Fibroblast of skin of scalp (primary cell): ENCODE data around the gene LFNG.
A peak's percentile ranks its signal among the peaks of the same experiment; 100 is the strongest.
"Not testable (repeated sequence)": the region's sequence is repeated elsewhere in the genome, so short reads cannot be mapped to it uniquely, and the experiment has no call there.

ENCODE experiments used
- DNase-seq: peaks from one replicate; pipeline ENCODE4 v3.0.0-alpha.2; 2013

Gene LFNG

GRCh38 chr7:2545746-2546425 is 26.3 kb downstream of the LFNG start:
- no peak for DNase-seq

GRCh38 chr7:2546776-2547586 is 27.4 kb downstream of the LFNG start:
- no peak for DNase-seq

GRCh38 chr7:2551418-2551817 is 31.8 kb downstream of the LFNG start:
- DNase-seq: no peak

DNA sequence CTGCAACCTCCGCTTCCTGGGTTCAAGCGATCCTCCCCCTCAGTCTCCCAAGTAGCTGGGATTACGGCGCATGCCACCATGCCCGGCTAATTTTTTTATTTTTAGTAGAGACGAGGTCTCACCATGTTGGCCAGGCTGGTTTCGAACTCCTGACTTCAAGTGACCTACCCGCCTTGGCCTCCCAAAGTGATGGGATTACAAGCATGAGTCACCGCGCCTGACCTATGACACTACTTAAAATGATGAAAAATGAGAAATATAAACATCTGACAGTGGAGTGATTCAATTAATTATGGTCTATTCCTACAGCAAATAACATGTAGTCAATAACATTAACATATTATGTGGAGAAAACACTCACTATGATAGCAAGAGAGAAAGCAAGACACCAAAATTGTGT is 33.5 kb downstream of the LFNG start:
- no peak for DNase-seq

GRCh38 chr7:2553831-2554581 is 34.4 kb downstream of the LFNG start:
- DNase-seq: no peak

DNA sequence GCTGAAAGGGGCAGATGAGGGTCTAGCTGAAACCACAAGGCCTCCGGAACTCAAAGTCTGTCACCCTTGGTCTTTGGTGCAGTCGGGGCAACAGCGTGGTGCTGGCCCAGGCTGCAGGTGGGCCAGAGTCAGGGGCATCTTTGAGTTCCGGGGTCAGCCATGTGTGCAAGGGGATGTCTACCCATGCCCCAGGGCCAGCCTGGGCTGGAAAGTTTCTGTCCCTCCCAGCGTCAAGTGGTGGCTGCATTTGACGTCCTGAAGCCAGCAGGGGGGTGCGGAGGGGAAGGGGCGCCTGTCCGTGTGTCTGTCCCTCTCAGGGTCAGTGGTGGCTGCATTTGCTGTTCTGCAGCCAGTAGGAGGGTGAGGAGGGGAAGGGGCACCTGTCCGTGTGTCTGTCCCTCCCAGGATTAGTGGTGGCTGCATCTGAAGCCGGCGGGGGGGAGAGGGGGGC is 35.1 kb downstream of the LFNG start:
- no peak for DNase-seq

- peak; percentile 93 for DNase-seq
Observed at GRCh38 chr7:2555121-2556052, 35.8 kb downstream of the LFNG start, which contains the start of gene BRAT1. BRAT1 (minus strand) TSS chr7:2555524; CDS start chr7:2554431, 1,093 bp downstream.

GRCh38 chr7:2558629-2559282 is 39.2 kb downstream of the LFNG start, which contains the start of gene IQCE:
IQCE (plus strand) TSS chr7:2558979; CDS start chr7:2559182, 203 bp downstream.
- peak; percentile 88 for DNase-seq

DNA sequence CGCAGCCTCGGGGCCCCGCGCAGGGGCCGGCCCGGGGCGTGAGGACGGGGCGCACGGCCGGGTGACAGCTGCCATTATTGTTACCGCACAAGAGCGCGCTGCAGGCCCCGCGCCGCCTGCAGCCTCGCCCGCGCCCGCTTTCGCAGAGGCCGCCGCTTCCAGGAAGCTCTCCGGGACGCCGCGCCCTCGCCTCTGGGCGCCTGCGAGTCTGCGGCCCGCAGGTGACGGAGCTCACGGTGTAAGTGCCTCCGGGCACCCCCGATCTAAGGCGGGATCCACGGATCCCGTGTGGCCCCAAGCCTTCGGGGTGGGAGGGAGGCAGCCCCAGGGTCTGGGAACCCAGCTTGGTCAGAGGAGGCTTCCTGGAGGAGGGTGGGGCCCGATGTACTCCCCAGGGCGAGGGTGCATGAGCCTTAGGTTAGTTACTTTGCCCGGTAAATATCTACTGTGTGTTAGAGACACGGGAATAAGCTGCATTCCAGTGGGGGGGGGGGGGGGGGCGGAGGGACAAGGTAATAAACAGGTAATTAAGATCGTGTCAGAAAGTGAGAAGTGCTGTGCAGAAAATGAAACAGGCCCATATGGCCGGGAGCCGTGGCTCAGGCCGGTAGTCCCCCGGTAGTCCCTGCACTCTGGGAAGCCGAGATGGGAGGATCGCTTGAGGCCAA is 39.8 kb downstream of the LFNG start:
- no peak for DNase-seq

DNA sequence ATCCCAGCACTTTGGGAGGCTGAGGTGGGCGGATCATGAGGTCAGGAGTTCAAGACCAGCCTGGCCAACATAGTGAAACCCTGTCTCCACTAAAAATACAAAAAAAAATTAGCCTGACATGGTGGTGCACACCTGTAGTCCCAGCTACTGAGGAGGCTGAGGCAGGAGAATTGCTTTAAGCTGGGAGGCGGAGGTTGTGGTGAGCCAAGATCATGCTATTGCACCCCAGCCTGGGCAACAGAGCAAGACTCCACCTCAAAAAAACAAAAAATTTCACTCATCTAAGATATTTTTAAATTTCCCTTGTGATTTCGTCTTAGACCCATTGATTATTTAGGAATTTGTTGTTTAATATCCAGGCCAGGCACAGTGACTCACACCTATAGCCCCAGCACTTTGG is 44.4 kb downstream of the LFNG start:
- DNase-seq: not testable (repeated sequence)

DNA sequence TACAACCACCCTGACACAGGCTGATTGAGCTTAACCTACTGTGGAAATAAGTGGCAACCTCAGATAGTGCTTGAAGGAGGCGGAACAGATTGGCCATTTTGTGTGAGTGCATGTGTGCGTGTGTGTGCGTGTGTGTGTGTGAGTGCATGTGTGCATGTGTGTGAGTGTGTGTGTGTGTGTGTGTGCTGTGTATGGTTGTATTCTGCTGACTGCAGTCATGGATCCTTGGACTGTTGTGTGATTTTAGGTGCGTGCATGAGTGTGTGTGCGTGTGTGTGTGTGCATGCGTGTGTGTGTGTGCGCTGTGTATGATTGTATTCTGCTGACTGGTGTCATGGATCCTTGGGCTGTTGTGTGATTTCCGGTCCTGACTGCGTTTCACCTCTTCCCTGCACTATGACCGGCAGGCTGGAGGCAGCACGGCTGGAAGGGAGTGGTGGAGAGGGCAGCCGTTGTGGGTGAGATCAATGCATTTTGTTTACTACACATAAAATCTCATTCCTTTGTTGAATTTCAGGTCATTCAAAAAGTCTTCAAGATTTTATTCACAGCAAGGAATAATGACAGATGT is 45.5 kb downstream of the LFNG start:
- DNase-seq: no peak

DNA sequence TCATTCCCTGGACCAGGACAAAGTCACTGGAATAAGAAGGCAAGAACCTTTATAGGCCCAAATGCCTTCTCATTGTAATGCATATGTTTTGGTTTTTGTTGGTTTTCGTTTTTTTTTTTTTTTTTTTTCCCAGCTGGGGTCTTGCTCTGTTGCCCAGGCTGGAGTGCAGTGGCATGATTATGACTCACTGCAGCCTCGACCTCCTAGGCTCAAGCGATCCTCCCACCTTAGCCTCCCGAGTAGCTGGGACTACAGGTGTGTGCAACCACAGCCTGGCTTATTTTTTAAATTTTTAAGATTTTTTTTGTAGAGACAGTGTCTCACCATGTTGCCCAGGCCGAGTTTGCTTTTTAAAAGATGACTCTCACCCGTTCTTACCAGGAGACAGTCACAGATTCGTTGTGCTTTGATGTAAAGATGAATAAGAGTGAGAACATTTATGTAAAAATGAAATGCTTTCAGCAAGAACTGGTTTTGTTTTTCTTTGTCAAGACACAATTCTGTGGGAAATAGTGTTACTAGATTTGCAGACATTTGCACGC is 46.8 kb downstream of the LFNG start:
- DNase-seq: no peak

- DNase-seq: peak; percentile 38
Observed at GRCh38 chr7:2566890-2567678, 47.5 kb downstream of the LFNG start.

DNA sequence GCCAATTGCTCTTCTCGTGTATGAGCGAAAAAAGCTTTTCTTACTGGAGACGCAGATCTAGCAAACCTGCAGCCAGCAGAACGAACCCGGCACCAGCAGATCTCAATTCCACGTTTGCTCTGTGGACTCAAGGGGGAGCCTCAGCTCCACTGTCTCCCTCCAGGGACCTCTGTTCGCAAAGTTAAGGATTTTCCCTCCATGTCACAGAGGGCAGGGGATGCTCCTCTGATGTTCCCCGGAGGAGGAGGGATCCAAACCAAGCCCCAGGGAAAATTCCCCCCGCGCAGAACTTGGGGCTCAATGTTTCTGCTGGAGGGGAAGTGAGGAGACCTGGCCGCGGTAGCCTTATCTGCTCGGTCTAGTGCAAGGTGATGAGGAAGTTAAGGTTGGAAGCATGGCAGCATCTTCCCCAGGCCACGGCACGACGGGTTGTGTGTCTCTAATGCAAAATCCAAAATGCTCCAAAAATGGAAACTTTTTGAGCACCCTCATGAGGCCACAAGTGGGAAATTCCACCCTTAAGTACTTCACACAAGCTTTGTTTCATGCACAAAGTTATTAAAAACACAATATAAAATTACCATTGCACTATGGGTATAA is 48.2 kb downstream of the LFNG start:
- peak; percentile 51 for DNase-seq

DNA sequence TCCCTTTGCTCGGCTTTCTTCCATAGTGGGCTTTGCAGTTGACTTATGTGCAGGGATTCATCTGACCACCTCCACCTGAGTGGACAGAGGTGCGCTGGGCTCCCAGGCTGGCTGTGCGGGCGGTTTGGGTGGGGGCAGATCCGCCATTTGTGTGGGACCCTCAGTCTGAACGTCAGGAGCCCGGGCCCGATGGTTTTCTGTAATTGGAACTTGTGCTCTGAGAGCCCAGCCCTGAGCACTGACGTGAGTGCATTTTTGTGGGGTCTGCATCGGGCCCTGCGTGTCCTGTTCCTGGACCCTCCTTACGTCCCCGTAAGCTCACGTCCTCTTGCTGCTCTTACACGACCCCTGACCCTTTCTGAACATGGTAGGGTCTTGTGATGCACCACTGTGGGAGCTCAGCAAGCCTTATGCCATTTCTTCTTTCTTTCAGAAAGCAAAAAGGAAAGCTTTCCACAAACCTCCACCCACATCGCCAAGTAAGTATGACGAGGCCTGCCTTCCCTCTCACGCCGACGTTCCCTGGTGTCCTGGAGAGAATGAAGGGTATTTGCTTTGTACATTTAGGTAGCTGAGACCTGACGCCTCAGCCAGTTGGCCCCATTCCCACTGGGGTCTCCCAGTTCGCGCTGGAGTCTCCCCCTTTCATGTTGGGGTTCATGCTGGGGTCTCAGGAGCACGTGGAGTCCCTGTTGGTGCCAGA is 49.1 kb downstream of the LFNG start:
- DNase-seq: no peak

DNA sequence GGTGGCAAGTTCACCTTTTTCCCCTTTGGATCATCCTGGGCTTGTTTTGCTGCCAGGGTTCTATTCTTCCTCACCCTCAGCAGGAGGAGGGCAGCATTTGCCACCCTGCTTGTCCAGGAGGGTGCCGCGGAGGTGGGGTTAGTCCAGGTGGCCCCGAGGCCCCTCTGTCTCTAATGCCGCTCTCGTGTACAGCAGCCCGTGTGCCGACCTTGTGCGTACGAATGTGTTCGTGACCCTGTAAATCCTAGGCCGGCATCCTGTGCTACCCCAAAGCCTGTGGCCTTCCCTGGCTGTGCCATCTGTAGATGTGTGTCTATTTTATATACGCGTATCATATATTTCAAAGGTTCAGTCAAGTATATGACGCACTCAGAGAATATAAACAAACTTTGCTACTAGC is 49.8 kb downstream of the LFNG start:
- DNase-seq: no peak

DNA sequence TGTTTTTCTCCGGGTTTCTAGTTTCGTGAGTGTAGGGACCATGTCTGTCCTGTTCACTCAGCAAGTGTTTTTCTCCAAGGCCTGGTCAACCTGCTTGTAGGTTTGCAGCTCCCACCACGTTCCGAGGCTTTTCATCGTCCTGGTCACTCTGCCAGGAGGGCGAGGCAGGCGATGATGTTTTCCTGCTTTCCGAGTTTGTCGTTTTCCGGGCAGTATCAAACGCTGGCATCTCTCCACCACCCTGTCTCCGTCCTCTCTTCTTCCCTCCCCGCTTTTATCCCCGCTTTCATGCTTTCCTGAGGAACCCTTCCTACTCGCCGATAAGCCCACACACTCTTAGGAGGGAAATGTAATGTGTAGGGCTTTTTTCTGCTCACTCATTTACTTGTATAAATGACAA is 50.4 kb downstream of the LFNG start:
- DNase-seq: no peak

- no peak for DNase-seq
Observed at GRCh38 chr7:2571409-2571808, 51.8 kb downstream of the LFNG start.
